ENCODE measurements around the gene CYTH1. TPM values are rescaled to one million over a fixed set of nuclear protein-coding genes. Genes with fewer than 3 reads are reported as not detected.

The CYTH1 gene
- total RNA-seq, 2 experiments from 2014 or later: 521 to 525 TPM

GRCh38 chr17:78708510-78708973 lies 73.5 kb downstream of the CYTH1 start:
- H3K36me3 ChIP-seq (ENCODE audit: insufficient read depth, low read length): peaks cover 68% of the 10 kb centered on the region
- peaks cover 78% of the 10 kb centered on the region for H3K36me3 Mint-ChIP-seq (ENCODE audit: low read depth)
- H3K4me1 ChIP-seq (ENCODE audit: insufficient read depth, low read length): peaks cover 51% of the 10 kb centered on the region
- no peaks in the 10 kb centered on the region for H3K9me3 Mint-ChIP-seq
- intact Hi-C loops (cut with DNase I, micrococcal nuclease): loop anchor here (1.0 to 5.0 kb wide), 5 partner anchors 36 to 211 kb away; no protein-coding TSS in a partner anchor
- TF ChIP-seq, protein P1, sequence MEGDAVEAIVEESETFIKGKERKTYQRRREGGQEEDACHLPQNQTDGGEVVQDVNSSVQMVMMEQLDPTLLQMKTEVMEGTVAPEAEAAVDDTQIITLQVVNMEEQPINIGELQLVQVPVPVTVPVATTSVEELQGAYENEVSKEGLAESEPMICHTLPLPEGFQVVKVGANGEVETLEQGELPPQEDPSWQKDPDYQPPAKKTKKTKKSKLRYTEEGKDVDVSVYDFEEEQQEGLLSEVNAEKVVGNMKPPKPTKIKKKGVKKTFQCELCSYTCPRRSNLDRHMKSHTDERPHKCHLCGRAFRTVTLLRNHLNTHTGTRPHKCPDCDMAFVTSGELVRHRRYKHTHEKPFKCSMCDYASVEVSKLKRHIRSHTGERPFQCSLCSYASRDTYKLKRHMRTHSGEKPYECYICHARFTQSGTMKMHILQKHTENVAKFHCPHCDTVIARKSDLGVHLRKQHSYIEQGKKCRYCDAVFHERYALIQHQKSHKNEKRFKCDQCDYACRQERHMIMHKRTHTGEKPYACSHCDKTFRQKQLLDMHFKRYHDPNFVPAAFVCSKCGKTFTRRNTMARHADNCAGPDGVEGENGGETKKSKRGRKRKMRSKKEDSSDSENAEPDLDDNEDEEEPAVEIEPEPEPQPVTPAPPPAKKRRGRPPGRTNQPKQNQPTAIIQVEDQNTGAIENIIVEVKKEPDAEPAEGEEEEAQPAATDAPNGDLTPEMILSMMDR (IDR thresholded peaks at IDR 0.05): peak; percentile 87
- no peaks in the 10 kb centered on the region for H3K27me3 ChIP-seq (ENCODE audit: control insufficient read depth in 1 of 2, insufficient read depth in 2 of 2, low read length in 2 of 2)
- POLR2A ChIA-PET: interaction anchor here (0.5 to 2.8 kb wide), 16 partner anchors 10 to 1042 kb away, joined by 3 to 11 read pairs (median 5); no protein-coding TSS in a partner anchor
- H3K4me1 Mint-ChIP-seq (ENCODE audit: low read depth): peaks cover 67% of the 10 kb centered on the region
- H3K27me3 Mint-ChIP-seq: no peaks in the 10 kb centered on the region
- H3K4me3 Mint-ChIP-seq: peak overlapping the region; percentile 79
- H3K27ac ChIP-seq (ENCODE audit: low read depth in 1 of 2, low read length in 2 of 2): peak overlapping the region; percentile 11 to 39
- CTCF ChIA-PET: interaction anchor here (0.7 to 3.6 kb wide), 19 partner anchors 9 to 135 kb away, joined by 3 to 16 read pairs (median 5); no protein-coding TSS in a partner anchor
- H3K27ac Mint-ChIP-seq: peak overlapping the region; percentile 78
- H3K4me3 ChIP-seq (ENCODE audit: low read length): no peak overlapping the region
- ATAC-seq (ENCODE audit: poor library complexity): peak; percentile 81
- peak; percentile 42 to 81 (median 54) for DNase-seq
- H3K9me3 ChIP-seq (ENCODE audit: control insufficient read depth in 1 of 2, insufficient read depth in 1 of 2, low read length in 2 of 2): no peaks in the 10 kb centered on the region

DNA sequence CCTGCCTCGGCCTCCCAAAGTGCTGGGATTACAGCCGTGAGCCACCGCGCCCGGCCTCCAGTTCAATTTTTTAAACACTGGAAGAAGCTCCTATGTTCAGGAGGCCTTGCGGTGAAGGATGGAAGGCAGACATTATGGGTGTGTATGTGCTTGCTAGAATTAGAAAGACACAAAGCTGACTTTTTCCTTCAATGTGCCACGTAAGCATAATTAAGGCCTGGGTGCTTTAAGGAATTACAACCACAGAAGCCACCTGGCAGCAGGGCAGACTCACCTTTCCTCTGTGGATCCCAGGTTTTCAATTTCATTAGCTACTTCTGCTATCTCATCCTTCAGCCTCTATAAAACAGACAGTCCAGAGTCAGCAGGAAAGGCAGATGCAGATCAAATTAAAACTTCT lies 74.2 kb downstream of the CYTH1 start:
- H3K9me3 ChIP-seq (ENCODE audit: control insufficient read depth in 1 of 2, insufficient read depth in 1 of 2, low read length in 2 of 2): no peaks in the 10 kb centered on the region
- DNase-seq (no peak), ATAC-seq (ENCODE audit: poor library complexity) (no peak)
- peaks cover 71% of the 10 kb centered on the region for H3K36me3 ChIP-seq (ENCODE audit: insufficient read depth, low read length)
- peaks cover 65% of the 10 kb centered on the region for H3K4me1 Mint-ChIP-seq (ENCODE audit: low read depth)
- H3K9me3 Mint-ChIP-seq: no peaks in the 10 kb centered on the region
- intact Hi-C loops (cut with DNase I, micrococcal nuclease): loop anchor here (1.0 to 5.0 kb wide), 5 partner anchors 37 to 211 kb away; no protein-coding TSS in a partner anchor
- ChIA-PET CTCF (interaction anchor here (0.7 to 3.6 kb wide), 17 partner anchors 8 to 121 kb away, joined by 3 to 16 read pairs (median 5); no protein-coding TSS in a partner anchor), POLR2A (interaction anchor here (0.5 to 2.8 kb wide), 11 partner anchors 11 to 1041 kb away, joined by 3 to 11 read pairs (median 5); no protein-coding TSS in a partner anchor)
- H3K27me3 ChIP-seq (ENCODE audit: control insufficient read depth in 1 of 2, insufficient read depth in 2 of 2, low read length in 2 of 2): no peaks in the 10 kb centered on the region
- no peak overlapping the region for H3K4me3 ChIP-seq (ENCODE audit: low read length)
- no peak overlapping the region for H3K27ac ChIP-seq (ENCODE audit: low read depth in 1 of 2, low read length in 2 of 2)
- H3K4me3 Mint-ChIP-seq: no peak overlapping the region
- no peaks in the 10 kb centered on the region for H3K27me3 Mint-ChIP-seq
- peaks cover 48% of the 10 kb centered on the region for H3K4me1 ChIP-seq (ENCODE audit: insufficient read depth, low read length)
- peaks cover 82% of the 10 kb centered on the region for H3K36me3 Mint-ChIP-seq (ENCODE audit: low read depth)
- TF ChIP-seq, protein P1 (IDR thresholded peaks at IDR 0.05): no peak
- peak overlapping the region; percentile 78 for H3K27ac Mint-ChIP-seq

- DNase-seq: no peak
- no peaks in the 10 kb centered on the region for H3K9me3 ChIP-seq (ENCODE audit: control insufficient read depth in 1 of 2, insufficient read depth in 1 of 2, low read length in 2 of 2)
- ChIA-PET POLR2A (interaction anchor here (0.7 to 1.0 kb wide), 4 partner anchors 9 to 36 kb away, joined by 3 to 4 read pairs (median 3); no protein-coding TSS in a partner anchor), CTCF (interaction anchor here (0.7 to 1.0 kb wide), 3 partner anchors 8 to 98 kb away, joined by 3 to 4 read pairs (median 3); no protein-coding TSS in a partner anchor)
- peaks cover 91% of the 10 kb centered on the region for H3K36me3 Mint-ChIP-seq (ENCODE audit: low read depth)
- intact Hi-C loops (cut with DNase I, micrococcal nuclease): loop anchor here in 1 of 2 experiments (5.0 kb wide), 1 partner anchor 210 kb away; no protein-coding TSS in a partner anchor
- no peaks in the 10 kb centered on the region for H3K9me3 Mint-ChIP-seq
- peaks cover 39% of the 10 kb centered on the region for H3K4me1 ChIP-seq (ENCODE audit: insufficient read depth, low read length)
- H3K27ac ChIP-seq (ENCODE audit: low read depth in 1 of 2, low read length in 2 of 2): no peak overlapping the region
- H3K27me3 Mint-ChIP-seq: no peaks in the 10 kb centered on the region
- no peak for ATAC-seq (ENCODE audit: poor library complexity)
- no peaks in the 10 kb centered on the region for H3K27me3 ChIP-seq (ENCODE audit: control insufficient read depth in 1 of 2, insufficient read depth in 2 of 2, low read length in 2 of 2)
- H3K27ac Mint-ChIP-seq: peak overlapping the region; percentile 42
- TF ChIP-seq, protein P1 (IDR thresholded peaks at IDR 0.05): no peak
- no peak overlapping the region for H3K4me3 ChIP-seq (ENCODE audit: low read length)
- peaks cover 79% of the 10 kb centered on the region for H3K36me3 ChIP-seq (ENCODE audit: insufficient read depth, low read length)
- peaks cover 57% of the 10 kb centered on the region for H3K4me1 Mint-ChIP-seq (ENCODE audit: low read depth)
- H3K4me3 Mint-ChIP-seq: no peak overlapping the region
Observed at GRCh38 chr17:78707016-78707415, 75.1 kb downstream of the CYTH1 start.

Data from CD4-positive, alpha-beta T cell (primary cell).